Measurements from ENCODE around the gene CHRM4.

Gene CHRM4

GRCh38 chr11:46367244-46367915 is 24.2 kb downstream of the CHRM4 start:
- DNase-seq: no peak

GRCh38 chr11:46366661-46367161 is 24.9 kb downstream of the CHRM4 start:
- no peak for DNase-seq

GRCh38 chr11:46366260-46366659 is 25.3 kb downstream of the CHRM4 start:
- DNase-seq: no peak

GRCh38 chr11:46364791-46365190 is 26.8 kb downstream of the CHRM4 start:
- DNase-seq: no peak

- DNase-seq: no peak
Measured at GRCh38 chr11:46364056-46364455, 27.5 kb downstream of the CHRM4 start.

- no peak for DNase-seq
Measured at GRCh38 chr11:46363455-46364005, 28.0 kb downstream of the CHRM4 start.

GRCh38 chr11:46363031-46363407 is 28.6 kb downstream of the CHRM4 start:
- DNase-seq: no peak

- DNase-seq: no peak
Measured at GRCh38 chr11:46362156-46363030, 29.2 kb downstream of the CHRM4 start.

- DNase-seq: peak; percentile 62
Measured at GRCh38 chr11:46361283-46362155, 30.1 kb downstream of the CHRM4 start.

GRCh38 chr11:46360878-46361277 is 30.7 kb downstream of the CHRM4 start:
- no peak for DNase-seq

GRCh38 chr11:46359953-46360352 is 31.6 kb downstream of the CHRM4 start:
- DNase-seq: no peak

- no peak for DNase-seq
Measured at GRCh38 chr11:46357483-46357936, 34.1 kb downstream of the CHRM4 start.

GRCh38 chr11:46356924-46357482 is 34.6 kb downstream of the CHRM4 start:
- DNase-seq: no peak

GRCh38 chr11:46353698-46354097 is 37.9 kb downstream of the CHRM4 start:
- no peak for DNase-seq

- no peak for DNase-seq
Measured at GRCh38 chr11:46352063-46352841, 39.3 kb downstream of the CHRM4 start.

- no peak for DNase-seq
Measured at GRCh38 chr11:46351606-46352005, 40.0 kb downstream of the CHRM4 start.

- DNase-seq: no peak
Measured at GRCh38 chr11:46351148-46351547, 40.4 kb downstream of the CHRM4 start.

GRCh38 chr11:46350695-46351094 is 40.9 kb downstream of the CHRM4 start:
- no peak for DNase-seq

- no peak for DNase-seq
Measured at GRCh38 chr11:46348566-46349401, 42.8 kb downstream of the CHRM4 start.

GRCh38 chr11:46347637-46348311 is 43.8 kb downstream of the CHRM4 start:
- DNase-seq: no peak

Data from NCI-H2227 treated with DMSO at 0.1 percent for 48 hours (cell line).